Breast epithelium (tissue), 4 donors: Measurements from ENCODE around the gene MMP10. TPM values are rescaled to one million over a fixed set of nuclear protein-coding genes. Genes with fewer than 3 reads are reported as not detected.

Source experiments
- DNase-seq, 2 donors: peaks; one replicate each; pipeline ENCODE4 v3.0.0-alpha.2; 2019; ENCODE audit warnings: low spot score in 2 of 2
- H3K27ac ChIP-seq, 2 donors: fragments of 200-600 bp; sonication (generic) in 1 of 2; one replicate each; pipeline ENCODE4 v1.5.1; 2016 to 2019; ENCODE audit warnings: mild to moderate bottlenecking in 1 of 2
- H3K27me3 ChIP-seq, 2 donors: fragments of 200-600 bp; sonication (generic) in 1 of 2; one replicate each; pipeline versions ENCODE4 v1.5.1 to v1.6.0; 2017 to 2019; ENCODE audit warnings: control low read depth in 1 of 2, mild to moderate bottlenecking in 1 of 2
- H3K36me3 ChIP-seq: fragments of 200-600 bp; one replicate; pipeline ENCODE4 v1.5.1; 2019
- H3K4me1 ChIP-seq, 2 donors: fragments of 200-600 bp; sonication (generic); one replicate each; pipeline ENCODE4 v1.5.1; 2016 to 2019; ENCODE audit warnings: control low read depth in 1 of 2
- H3K4me3 ChIP-seq, 3 donors: fragments of 200-600 bp; sonication (generic); 1 replicate in 2 of 3; 2 replicates in 1 of 3; pipeline ENCODE4 v1.5.1; 2016 to 2019; ENCODE audit warnings: mild to moderate bottlenecking in 3 of 3, moderate library complexity in 2 of 3
- H3K9me3 ChIP-seq, 2 donors: fragments of 200-600 bp; sonication (generic) in 1 of 2; one replicate each; pipeline ENCODE4 v1.5.1; 2016 to 2019; ENCODE audit warnings: control low read depth in 1 of 2
- POLR2A ChIP-seq: fragments of 450-650 bp; IDR thresholded peaks from one replicate; pipeline ENCODE4 v1.6.1; 2016; ENCODE audit warnings: antibody characterized with exemption, mild to moderate bottlenecking, moderate library complexity
- POLR2AphosphoS5 ChIP-seq, 3 donors: sonication (generic); formaldehyde crosslinking; IDR thresholded peaks; one replicate each; pipeline ENCODE4 v1.6.1; 2017; ENCODE audit warnings: antibody characterized with exemption in 3 of 3
- intact Hi-C: fragments of 100-400 bp; cut with DNase I; formaldehyde crosslinking; loops from one replicate; pipeline ENCODE4 v1.15.1; 2023; ENCODE audit warnings: low total_unique reads
- total RNA-seq, 3 donors: library from RNA; depleted of rRNA; stranded (reverse); fragments of >200 nt; gene quantifications; one replicate each; pipeline ENCODE4 v1.1.0, GENCODE V29; 2016
- TF ChIP-seq, protein P1 (sequence below), 3 donors: fragments of 450-650 bp; IDR thresholded peaks; one replicate each; pipeline ENCODE4 v1.5.1; 2016 to 2017; ENCODE audit warnings: antibody characterized with exemption in 3 of 3, mild to moderate bottlenecking in 3 of 3, moderate library complexity in 3 of 3

MMP10 gene
- total RNA-seq, 3 donors from 2014 or later = 0.66 TPM; not detected in 2

- H3K9me3 ChIP-seq = no peaks in the 10 kb centered on the region
- intact Hi-C loops = no loop called here
- no peaks in the 10 kb centered on the region for H3K36me3 ChIP-seq
- H3K27ac ChIP-seq = no peak overlapping the region
- no peak for TF ChIP-seq POLR2AphosphoS5 (IDR thresholded peaks at IDR 0.05)
- TF ChIP-seq, protein P1, sequence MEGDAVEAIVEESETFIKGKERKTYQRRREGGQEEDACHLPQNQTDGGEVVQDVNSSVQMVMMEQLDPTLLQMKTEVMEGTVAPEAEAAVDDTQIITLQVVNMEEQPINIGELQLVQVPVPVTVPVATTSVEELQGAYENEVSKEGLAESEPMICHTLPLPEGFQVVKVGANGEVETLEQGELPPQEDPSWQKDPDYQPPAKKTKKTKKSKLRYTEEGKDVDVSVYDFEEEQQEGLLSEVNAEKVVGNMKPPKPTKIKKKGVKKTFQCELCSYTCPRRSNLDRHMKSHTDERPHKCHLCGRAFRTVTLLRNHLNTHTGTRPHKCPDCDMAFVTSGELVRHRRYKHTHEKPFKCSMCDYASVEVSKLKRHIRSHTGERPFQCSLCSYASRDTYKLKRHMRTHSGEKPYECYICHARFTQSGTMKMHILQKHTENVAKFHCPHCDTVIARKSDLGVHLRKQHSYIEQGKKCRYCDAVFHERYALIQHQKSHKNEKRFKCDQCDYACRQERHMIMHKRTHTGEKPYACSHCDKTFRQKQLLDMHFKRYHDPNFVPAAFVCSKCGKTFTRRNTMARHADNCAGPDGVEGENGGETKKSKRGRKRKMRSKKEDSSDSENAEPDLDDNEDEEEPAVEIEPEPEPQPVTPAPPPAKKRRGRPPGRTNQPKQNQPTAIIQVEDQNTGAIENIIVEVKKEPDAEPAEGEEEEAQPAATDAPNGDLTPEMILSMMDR (IDR thresholded peaks at IDR 0.05) = no peak
- TF ChIP-seq POLR2A = no peak
- H3K4me3 ChIP-seq = no peak overlapping the region
- H3K27me3 ChIP-seq = no peaks in the 10 kb centered on the region
- DNase-seq = no peak
- no peaks in the 10 kb centered on the region for H3K4me1 ChIP-seq
Observed at GRCh38 chr11:102783016-102783415, 2.6 kb upstream of the MMP10 start.

DNA sequence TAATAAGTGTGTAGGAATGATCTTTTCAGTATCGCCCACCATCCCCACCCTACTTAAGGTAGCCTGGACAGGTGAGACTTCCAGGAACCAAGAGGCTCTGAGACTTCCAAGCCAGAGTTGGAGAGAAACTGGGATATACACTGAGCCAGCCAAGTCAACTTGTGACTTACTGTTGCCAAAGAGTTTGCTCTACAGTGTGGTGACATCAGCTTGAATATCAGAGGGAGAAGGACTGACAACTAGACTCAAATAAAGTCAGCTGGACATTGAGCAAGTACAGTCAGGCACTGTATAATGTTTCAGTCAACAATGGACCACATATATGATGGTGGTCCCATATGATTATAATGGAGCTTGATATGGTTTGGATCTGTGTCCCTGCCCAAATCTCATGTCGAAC lies 1.2 kb upstream of the MMP10 start:
- H3K4me1 ChIP-seq = no peaks in the 10 kb centered on the region
- H3K27me3 ChIP-seq = no peaks in the 10 kb centered on the region
- DNase-seq = no peak
- intact Hi-C loops = no loop called here
- no peaks in the 10 kb centered on the region for H3K9me3 ChIP-seq
- TF ChIP-seq, protein P1 (IDR thresholded peaks at IDR 0.05) = no peak
- TF ChIP-seq POLR2A (no peak), POLR2AphosphoS5 (IDR thresholded peaks at IDR 0.05) (no peak)
- H3K36me3 ChIP-seq = no peaks in the 10 kb centered on the region
- no peak overlapping the region for H3K4me3 ChIP-seq
- H3K27ac ChIP-seq = no peak overlapping the region

DNA sequence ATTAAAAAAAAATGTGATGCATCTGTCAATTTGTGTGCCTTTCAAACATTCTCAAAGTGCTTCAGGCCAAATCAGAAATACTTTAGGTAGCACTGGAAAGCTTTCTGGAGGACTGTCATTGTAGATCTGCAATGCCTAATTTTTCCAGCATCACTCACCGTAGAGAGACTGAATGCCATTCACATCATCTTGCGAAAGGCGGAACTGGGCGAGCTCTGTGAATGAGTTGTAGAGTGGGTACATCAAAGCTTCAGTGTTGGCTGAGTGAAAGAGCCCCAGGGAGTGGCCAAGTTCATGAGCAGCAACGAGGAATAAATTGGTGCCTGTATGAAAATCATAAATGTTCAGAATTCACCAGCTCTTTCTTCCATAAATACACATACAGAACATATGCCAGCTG lies 4.0 kb downstream of the MMP10 start:
- no peak for DNase-seq
- no peak overlapping the region for H3K4me3 ChIP-seq
- no peaks in the 10 kb centered on the region for H3K9me3 ChIP-seq
- no peaks in the 10 kb centered on the region for H3K36me3 ChIP-seq
- no peaks in the 10 kb centered on the region for H3K27me3 ChIP-seq
- intact Hi-C loops = no loop called here
- TF ChIP-seq POLR2AphosphoS5 (IDR thresholded peaks at IDR 0.05) = no peak
- TF ChIP-seq, protein P1 (IDR thresholded peaks at IDR 0.05) = no peak
- TF ChIP-seq POLR2A = no peak
- H3K4me1 ChIP-seq = no peaks in the 10 kb centered on the region
- H3K27ac ChIP-seq = no peak overlapping the region

DNA sequence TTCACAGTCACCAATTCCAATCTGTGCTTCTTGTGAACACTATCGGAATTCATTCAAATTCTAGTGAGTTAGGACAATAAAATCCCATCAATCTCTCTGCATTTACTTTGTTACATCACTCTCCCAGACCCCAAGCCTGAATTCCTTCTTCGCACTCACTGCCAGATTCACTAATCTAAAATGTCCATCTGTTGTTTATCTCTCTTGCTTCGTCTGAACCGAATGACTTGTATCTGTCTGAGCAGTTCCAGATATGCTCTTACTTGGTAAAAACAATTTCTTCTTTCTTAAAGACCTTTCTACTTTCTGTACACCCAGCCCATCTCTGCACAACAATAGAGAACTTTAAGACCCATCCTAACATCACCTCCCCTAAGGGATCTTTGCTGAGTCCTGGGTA lies 7.0 kb downstream of the MMP10 start:
- DNase-seq = no peak
- H3K4me1 ChIP-seq = no peaks in the 10 kb centered on the region
- no peaks in the 10 kb centered on the region for H3K36me3 ChIP-seq
- no peak for TF ChIP-seq POLR2AphosphoS5 (IDR thresholded peaks at IDR 0.05)
- intact Hi-C loops = no loop called here
- H3K27ac ChIP-seq = no peak overlapping the region
- no peak overlapping the region for H3K4me3 ChIP-seq
- no peaks in the 10 kb centered on the region for H3K27me3 ChIP-seq
- no peaks in the 10 kb centered on the region for H3K9me3 ChIP-seq

GRCh38 chr11:102771351-102771750 lies 9.1 kb downstream of the MMP10 start:
- H3K9me3 ChIP-seq = no peaks in the 10 kb centered on the region
- no peak overlapping the region for H3K27ac ChIP-seq
- H3K4me3 ChIP-seq = no peak overlapping the region
- intact Hi-C loops = no loop called here
- DNase-seq = no peak
- TF ChIP-seq, protein P1 (IDR thresholded peaks at IDR 0.05) = no peak
- TF ChIP-seq POLR2A (no peak), POLR2AphosphoS5 (IDR thresholded peaks at IDR 0.05) (no peak)
- H3K27me3 ChIP-seq = no peaks in the 10 kb centered on the region
- no peaks in the 10 kb centered on the region for H3K36me3 ChIP-seq
- H3K4me1 ChIP-seq = no peaks in the 10 kb centered on the region

GRCh38 chr11:102770191-102770590 lies 10.2 kb downstream of the MMP10 start:
- no peaks in the 10 kb centered on the region for H3K4me1 ChIP-seq
- DNase-seq = no peak
- no peaks in the 10 kb centered on the region for H3K9me3 ChIP-seq
- intact Hi-C loops = no loop called here
- no peaks in the 10 kb centered on the region for H3K27me3 ChIP-seq
- no peak overlapping the region for H3K27ac ChIP-seq
- no peak overlapping the region for H3K4me3 ChIP-seq
- TF ChIP-seq, protein P1 (IDR thresholded peaks at IDR 0.05) = no peak
- no peak for TF ChIP-seq POLR2A
- TF ChIP-seq POLR2AphosphoS5 (IDR thresholded peaks at IDR 0.05) = no peak
- H3K36me3 ChIP-seq = no peaks in the 10 kb centered on the region
